ENCODE data around the gene FBXO39. TPM values are rescaled to one million over a fixed set of nuclear protein-coding genes. Genes with fewer than 3 reads are reported as not detected.
"Not testable (repeated sequence)": the region's sequence is repeated elsewhere in the genome, so short reads cannot be mapped to it uniquely, and the experiment has no call there.

FBXO39 gene
- total RNA-seq, result not detected
- polyA plus RNA-seq, result under 1 TPM in 1 of 3 donors, not detected in 2; 0.52 TPM

GRCh38 chr17:6775871-6776405 lies at the start of gene FBXO39:
FBXO39 (plus strand) TSS chr17:6776215; CDS start chr17:6779869, 3,654 bp downstream.
- Histone ChIP-seq H3K36me3 (peaks cover 16 to 34% (median 24%) of the 10 kb centered on the region in 4 donors), H3K4me3 (no peak within 1 kb of the TSS), H3K27me3 (peaks cover 0 to 53% (median 8%) of the 10 kb centered on the region in 3 donors), H3K4me1 (peaks cover 0 to 8% (median 3%) of the 10 kb centered on the region in 4 donors), H3K27ac (no peak within 1 kb of the TSS), H3K9me3 (peaks cover 0 to 14% (median 8%) of the 10 kb centered on the region in 4 donors)
- 4 to 14% methylated on average over 49 of the region's 49 CpGs for WGBS, 2 donors
- TF ChIP-seq EP300 (IDR thresholded peaks at IDR 0.05), result no peak
- TF ChIP-seq POLR2AphosphoS5 (IDR thresholded peaks at IDR 0.05), result no peak
- TF ChIP-seq CTCF (IDR thresholded peaks at IDR 0.05), result no peak
- no peak for TF ChIP-seq POLR2A (IDR thresholded peaks at IDR 0.05)
- DNase-seq, result no peak
- intact Hi-C loops (cut with DNase I), result no loop called here

GRCh38 chr17:6729531-6729930 lies 46.5 kb upstream of the FBXO39 start:
- WGBS, 2 donors, result 69 to 70% methylated on average over 4 of the region's 4 CpGs
- no peak overlapping the region for H3K27ac ChIP-seq

GRCh38 chr17:6746665-6747064 lies 29.4 kb upstream of the FBXO39 start:
- H3K4me1 ChIP-seq; H3K27me3 ChIP-seq; H3K27ac ChIP-seq; H3K4me3 ChIP-seq; DNase-seq; H3K36me3 ChIP-seq; H3K9me3 ChIP-seq; intact Hi-C loops (cut with DNase I): not testable (repeated sequence)
- 93 to 94% methylated on average over 6 of the region's 6 CpGs for WGBS, 2 donors

More at GRCh38 chr17:6729531-6729930, 46.5 kb upstream of the FBXO39 start:
- no peak for TF ChIP-seq CTCF (IDR thresholded peaks at IDR 0.05)
- no peak for TF ChIP-seq POLR2A (IDR thresholded peaks at IDR 0.05)
- no peak for TF ChIP-seq EP300 (IDR thresholded peaks at IDR 0.05)
- no peak for TF ChIP-seq POLR2AphosphoS5 (IDR thresholded peaks at IDR 0.05)
- DNase-seq, result no peak
- H3K27me3 ChIP-seq, result peaks cover 0 to 3% (median 0%) of the 10 kb centered on the region in 3 donors
- no peaks in the 10 kb centered on the region for H3K36me3 ChIP-seq
- H3K4me3 ChIP-seq, result no peak overlapping the region
- intact Hi-C loops (cut with DNase I), result no loop called here
- no peaks in the 10 kb centered on the region for H3K4me1 ChIP-seq
- H3K9me3 ChIP-seq, result no peaks in the 10 kb centered on the region

GRCh38 chr17:6748617-6749016 lies 27.4 kb upstream of the FBXO39 start:
- Histone ChIP-seq H3K4me1 (peaks cover 0 to 19% (median 10%) of the 10 kb centered on the region in 4 donors), H3K4me3 (no peak overlapping the region), H3K27me3 (no peaks in the 10 kb centered on the region), H3K9me3 (no peaks in the 10 kb centered on the region), H3K36me3 (no peaks in the 10 kb centered on the region), H3K27ac (no peak overlapping the region)
- DNase-seq, result no peak
- intact Hi-C loops (cut with DNase I), result no loop called here
- TF ChIP-seq POLR2A (IDR thresholded peaks at IDR 0.05) (no peak), CTCF (IDR thresholded peaks at IDR 0.05) (no peak)

GRCh38 chr17:6749519-6749918 lies 26.5 kb upstream of the FBXO39 start:
- Histone ChIP-seq H3K36me3 (no peaks in the 10 kb centered on the region), H3K9me3 (no peaks in the 10 kb centered on the region), H3K27ac (no peak overlapping the region), H3K4me1 (peaks cover 0 to 21% (median 10%) of the 10 kb centered on the region in 4 donors), H3K4me3 (no peak overlapping the region), H3K27me3 (no peaks in the 10 kb centered on the region)
- TF ChIP-seq POLR2AphosphoS5 (IDR thresholded peaks at IDR 0.05) (no peak), POLR2A (IDR thresholded peaks at IDR 0.05) (no peak), EP300 (IDR thresholded peaks at IDR 0.05) (no peak), CTCF (IDR thresholded peaks at IDR 0.05) (no peak)
- no peak for DNase-seq
- intact Hi-C loops (cut with DNase I), result no loop called here
- 88 to 91% methylated on average over 6 of the region's 6 CpGs for WGBS, 2 donors
